NCI-H2196 treated with DMSO at 0.1 percent for 48 hours (cell line): ENCODE results near the gene PRR23A.

Source experiments
- DNase-seq: peaks from one replicate; lab custom pipeline; 2025; ENCODE audit not compliant: unreplicated experiment; lab: John Stamatoyannopoulos, UW

PRR23A gene

GRCh38 chr3:138974462-138974861, 31.6 kb downstream of the PRR23A start:
- no peak for DNase-seq

DNA sequence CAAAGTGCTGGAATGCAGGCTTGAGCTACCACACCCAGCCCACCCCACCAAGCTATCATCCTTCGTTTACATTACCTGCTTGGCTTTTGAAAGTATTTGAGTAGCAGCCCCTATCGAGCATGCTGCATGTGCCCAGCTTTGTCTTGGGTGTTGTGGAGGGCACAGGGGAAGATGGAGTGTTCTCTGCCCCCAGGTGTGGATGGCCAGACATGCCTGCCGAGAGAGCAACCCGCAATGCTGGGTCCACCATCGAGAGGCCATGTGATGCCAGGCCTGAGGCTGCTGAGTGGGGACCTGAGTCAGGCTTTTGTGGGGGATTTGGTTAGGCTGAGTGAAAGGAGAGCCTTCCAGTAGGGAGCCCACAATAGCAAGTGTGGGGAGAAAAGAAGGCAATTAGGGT, 33.1 kb downstream of the PRR23A start:
- DNase-seq, result no peak

- DNase-seq, result no peak
These were observed 34.2 kb downstream of the PRR23A start for GRCh38 chr3:138971766-138972320.

DNA sequence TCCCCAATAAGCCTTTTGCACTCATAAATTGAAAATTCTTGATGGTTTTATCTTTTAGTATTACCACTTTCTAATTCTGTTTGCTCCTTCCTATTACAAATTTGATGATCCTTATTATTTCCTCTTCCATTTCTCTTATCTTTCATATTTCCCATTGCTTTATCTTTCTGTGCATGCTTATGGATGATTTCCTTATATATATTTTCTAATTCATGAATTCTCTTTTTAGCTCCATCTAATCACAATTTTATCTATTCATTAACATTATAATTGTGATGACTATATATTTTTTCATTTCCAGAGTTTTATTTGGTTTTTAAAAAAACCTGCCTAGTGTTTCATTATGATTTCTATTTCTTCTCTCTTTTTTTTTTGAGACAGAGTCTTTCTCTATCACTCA, 41.1 kb downstream of the PRR23A start:
- DNase-seq, result no peak

GRCh38 chr3:138964264-138964663, 41.8 kb downstream of the PRR23A start:
- no peak for DNase-seq

GRCh38 chr3:138962854-138963560, 43.1 kb downstream of the PRR23A start:
- no peak for DNase-seq

- DNase-seq, result no peak
These were observed 45.6 kb downstream of the PRR23A start for GRCh38 chr3:138960417-138960852.
